NCI-H748 (cell line): ENCODE measurements around the gene MRTFB.

Experiments used
- DNase-seq: peaks from one replicate; lab custom pipeline; 2025; ENCODE audit not compliant: unreplicated experiment; lab: John Stamatoyannopoulos, UW

MRTFB gene

GRCh38 chr16:14061732-14062259, 9.3 kb upstream of the MRTFB start:
- peak; percentile 50 for DNase-seq

- no peak for DNase-seq
These were observed 8.9 kb upstream of the MRTFB start for GRCh38 chr16:14062261-14062660.

- DNase-seq: no peak
These were observed 7.2 kb upstream of the MRTFB start for GRCh38 chr16:14063618-14064581.

GRCh38 chr16:14069818-14070217, 1.3 kb upstream of the MRTFB start:
- no peak for DNase-seq

- no peak for DNase-seq
These were observed 603 bp upstream of the MRTFB start for GRCh38 chr16:14070555-14070876.

GRCh38 chr16:14071576-14072271, 605 bp downstream of the MRTFB start:
- DNase-seq: peak; percentile 50

GRCh38 chr16:14072360-14072759, 1.2 kb downstream of the MRTFB start:
- DNase-seq: no peak

- DNase-seq: no peak
These were observed 3.4 kb downstream of the MRTFB start for GRCh38 chr16:14074544-14074943.

- DNase-seq: no peak
These were observed 6.8 kb downstream of the MRTFB start for GRCh38 chr16:14077918-14078317.

- DNase-seq: no peak
These were observed 15.4 kb downstream of the MRTFB start for GRCh38 chr16:14086477-14086876.

- DNase-seq: no peak
These were observed 16.1 kb downstream of the MRTFB start for GRCh38 chr16:14087181-14087580.

GRCh38 chr16:14087590-14088154, 16.6 kb downstream of the MRTFB start:
- no peak for DNase-seq

- DNase-seq: no peak
These were observed 17.1 kb downstream of the MRTFB start for GRCh38 chr16:14088155-14088753.

- DNase-seq: no peak
These were observed 18.2 kb downstream of the MRTFB start for GRCh38 chr16:14089283-14089823.

GRCh38 chr16:14092561-14092960, 21.4 kb downstream of the MRTFB start:
- no peak for DNase-seq

GRCh38 chr16:14095883-14096551, 24.9 kb downstream of the MRTFB start:
- no peak for DNase-seq

- DNase-seq: peak; percentile 96
These were observed 26.3 kb downstream of the MRTFB start for GRCh38 chr16:14097182-14097959.

GRCh38 chr16:14098081-14098480, 27.0 kb downstream of the MRTFB start:
- DNase-seq: peak; percentile 24

- no peak for DNase-seq
These were observed 29.7 kb downstream of the MRTFB start for GRCh38 chr16:14100825-14101224.

GRCh38 chr16:14101415-14101814, 30.3 kb downstream of the MRTFB start:
- DNase-seq: peak; percentile 32
